ENCODE results near the gene HS3ST3A1.
"Not testable (repeated sequence)": the region's sequence is repeated elsewhere in the genome, so short reads cannot be mapped to it uniquely, and the experiment has no call there.

HS3ST3A1 gene

GRCh38 chr17:13576661-13577526, 24.8 kb downstream of the HS3ST3A1 start:
- in situ Hi-C loops (cut with HindIII; ENCODE audit: low sequenced_read_pairs) = no loop called here

- in situ Hi-C loops (cut with HindIII; ENCODE audit: low sequenced_read_pairs) = no loop called here
Measured at GRCh38 chr17:13575922-13576419, 25.8 kb downstream of the HS3ST3A1 start.

- in situ Hi-C loops (cut with HindIII; ENCODE audit: low sequenced_read_pairs) = no loop called here
Measured at GRCh38 chr17:13575466-13575865, 26.3 kb downstream of the HS3ST3A1 start.

- in situ Hi-C loops (cut with HindIII; ENCODE audit: low sequenced_read_pairs) = no loop called here
Measured at GRCh38 chr17:13572581-13572980, 29.1 kb downstream of the HS3ST3A1 start.

GRCh38 chr17:13569398-13570123, 32.2 kb downstream of the HS3ST3A1 start:
- in situ Hi-C loops (cut with HindIII; ENCODE audit: low sequenced_read_pairs) = no loop called here

- in situ Hi-C loops (cut with HindIII; ENCODE audit: low sequenced_read_pairs) = no loop called here
Measured at GRCh38 chr17:13568582-13569397, 32.9 kb downstream of the HS3ST3A1 start.

GRCh38 chr17:13563866-13564265, 37.9 kb downstream of the HS3ST3A1 start:
- in situ Hi-C loops (cut with HindIII; ENCODE audit: low sequenced_read_pairs) = no loop called here

- in situ Hi-C loops (cut with HindIII; ENCODE audit: low sequenced_read_pairs) = no loop called here
Measured at GRCh38 chr17:13562271-13562800, 39.4 kb downstream of the HS3ST3A1 start.

GRCh38 chr17:13561606-13562270, 40.0 kb downstream of the HS3ST3A1 start:
- in situ Hi-C loops (cut with HindIII; ENCODE audit: low sequenced_read_pairs) = no loop called here

- in situ Hi-C loops (cut with HindIII; ENCODE audit: low sequenced_read_pairs) = no loop called here
Measured at GRCh38 chr17:13560935-13561334, 40.8 kb downstream of the HS3ST3A1 start.

GRCh38 chr17:13558588-13558987, 43.1 kb downstream of the HS3ST3A1 start:
- in situ Hi-C loops (cut with HindIII; ENCODE audit: low sequenced_read_pairs) = no loop called here

GRCh38 chr17:13557077-13557476, 44.7 kb downstream of the HS3ST3A1 start:
- in situ Hi-C loops (cut with HindIII; ENCODE audit: low sequenced_read_pairs) = no loop called here

- in situ Hi-C loops (cut with HindIII; ENCODE audit: low sequenced_read_pairs) = no loop called here
Measured at GRCh38 chr17:13554231-13554630, 47.5 kb downstream of the HS3ST3A1 start.

- in situ Hi-C loops (cut with HindIII; ENCODE audit: low sequenced_read_pairs) = no loop called here
Measured at GRCh38 chr17:13550291-13550690, 51.4 kb downstream of the HS3ST3A1 start.

- in situ Hi-C loops (cut with HindIII; ENCODE audit: low sequenced_read_pairs) = not testable (repeated sequence)
Measured at GRCh38 chr17:13548576-13548975, 53.2 kb downstream of the HS3ST3A1 start.

GRCh38 chr17:13546851-13547250, 54.9 kb downstream of the HS3ST3A1 start:
- in situ Hi-C loops (cut with HindIII; ENCODE audit: low sequenced_read_pairs) = no loop called here

- in situ Hi-C loops (cut with HindIII; ENCODE audit: low sequenced_read_pairs) = no loop called here
Measured at GRCh38 chr17:13545941-13546340, 55.8 kb downstream of the HS3ST3A1 start.

GRCh38 chr17:13544765-13545164, 57.0 kb downstream of the HS3ST3A1 start:
- in situ Hi-C loops (cut with HindIII; ENCODE audit: low sequenced_read_pairs) = no loop called here

- in situ Hi-C loops (cut with HindIII; ENCODE audit: low sequenced_read_pairs) = no loop called here
Measured at GRCh38 chr17:13544292-13544691, 57.4 kb downstream of the HS3ST3A1 start.

- in situ Hi-C loops (cut with HindIII; ENCODE audit: low sequenced_read_pairs) = no loop called here
Measured at GRCh38 chr17:13542636-13543035, 59.1 kb downstream of the HS3ST3A1 start.
